Hepatocyte (in vitro differentiated cells): Measurements from ENCODE around the gene EREG. TPM values are rescaled to one million over a fixed set of nuclear protein-coding genes. Genes with fewer than 3 reads are reported as not detected.

Experiments used
- DNase-seq: peaks from one replicate; pipeline ENCODE4 v3.0.0-alpha.2; 2016; ENCODE audit warnings: low spot score
- H2AFZ ChIP-seq: fragments of 200-600 bp; sonication (generic); 2 replicates; pipeline ENCODE4 v1.6.0; 2016; ENCODE audit warnings: antibody characterized with exemption, mild to moderate bottlenecking
- H3K27ac ChIP-seq: fragments of 200-600 bp; sonication (generic); 2 replicates; pipeline ENCODE4 v1.5.1; 2016; ENCODE audit warnings: mild to moderate bottlenecking
- H3K27me3 ChIP-seq: fragments of 200-600 bp; sonication (generic); 2 replicates; pipeline ENCODE4 v1.6.1; 2016
- H3K36me3 ChIP-seq: fragments of 200-600 bp; sonication (generic); replicated peaks from 2 replicates; pipeline ENCODE4 v1.5.1; 2016; ENCODE audit warnings: low read depth; ENCODE audit not compliant: insufficient read depth
- H3K4me1 ChIP-seq: fragments of 200-600 bp; sonication (generic); 2 replicates; pipeline ENCODE4 v1.5.1; 2016; ENCODE audit warnings: mild to moderate bottlenecking, moderate library complexity; ENCODE audit not compliant: insufficient read depth
- H3K4me2 ChIP-seq: fragments of 200-600 bp; sonication (generic); 2 replicates; pipeline ENCODE4 v1.6.0; 2016
- H3K4me3 ChIP-seq: fragments of 200-600 bp; sonication (generic); 2 replicates; pipeline ENCODE4 v1.5.1; 2016; ENCODE audit warnings: mild to moderate bottlenecking
- H3K79me2 ChIP-seq: fragments of 200-600 bp; sonication (generic); 2 replicates; pipeline ENCODE4 v1.6.0; 2017; ENCODE audit warnings: mild to moderate bottlenecking
- H3K9me2 ChIP-seq: fragments of 200-600 bp; sonication (generic); replicated peaks from 2 replicates; pipeline ENCODE4 v1.6.0; 2017; ENCODE audit warnings: mild to moderate bottlenecking; ENCODE audit not compliant: insufficient read depth
- H3K9me3 ChIP-seq: fragments of 200-600 bp; sonication (generic); 2 replicates; pipeline ENCODE4 v1.5.1; 2016; ENCODE audit warnings: low read depth, mild to moderate bottlenecking
- H4K20me1 ChIP-seq: fragments of 200-600 bp; sonication (generic); 2 replicates; pipeline ENCODE4 v1.6.0; 2016; ENCODE audit warnings: mild to moderate bottlenecking; ENCODE audit not compliant: insufficient read depth, poor library complexity, severe bottlenecking
- CTCF ChIP-seq: fragments of 200-600 bp; sonication (generic); IDR thresholded peaks from 2 replicates; pipeline ENCODE4 v1.5.1; 2016; ENCODE audit warnings: antibody characterized with exemption, mild to moderate bottlenecking; ENCODE audit not compliant: poor library complexity
- EZH2 ChIP-seq: fragments of 200-600 bp; sonication (generic); IDR thresholded peaks from 2 replicates; pipeline ENCODE4 v1.6.1; 2016; ENCODE audit warnings: antibody characterized with exemption, mild to moderate bottlenecking, borderline replicate concordance
- EZH2phosphoT487 ChIP-seq: fragments of 200-600 bp; sonication (generic); IDR thresholded peaks from one replicate; pipeline ENCODE4 v1.6.1; 2018; ENCODE audit warnings: antibody characterized with exemption, mild to moderate bottlenecking, low read depth, moderate library complexity; ENCODE audit not compliant: unreplicated experiment, severe bottlenecking
- WGBS: methylation state at CpG from one replicate; pipeline ENCODE4 v1.1.6; 2016; ENCODE audit warnings: low lambda C conversion rate; ENCODE audit errors: missing lambda C conversion rate; 5-methylcytosine and 5-hydroxymethylcytosine counted together
- polyA plus RNA-seq: library from polyadenylated mRNA; unstranded; fragments of >200 nt; fragmentation: Nextera tagmentation; extraction: Ambion mirVana; gene quantifications from 2 replicates; pipeline ENCODE4 v1.2.1, GENCODE V29; 2016
- total RNA-seq: library from RNA; depleted of rRNA; stranded (reverse); fragments of >200 nt; gene quantifications from 2 replicates; pipeline ENCODE4 v1.2.3, GENCODE V29; 2014

Gene EREG
- total and polyA plus RNA-seq, 2 experiments from 2014 or later, result 4.5 to 18.9 TPM

GRCh38 chr4:74317616-74318246, 47.2 kb upstream of the EREG start:
- Histone ChIP-seq H3K9me2 (no peaks in the 10 kb centered on the region), H3K36me3 (no peaks in the 10 kb centered on the region), H3K27me3 (no peaks in the 10 kb centered on the region), H3K9me3 (no peaks in the 10 kb centered on the region), H3K4me2 (no peak overlapping the region), H2AFZ (no peak overlapping the region), H3K4me3 (no peak overlapping the region), H3K4me1 (no peaks in the 10 kb centered on the region), H3K27ac (no peak overlapping the region), H3K79me2 (no peaks in the 10 kb centered on the region), H4K20me1 (no peaks in the 10 kb centered on the region)
- DNase-seq, result no peak
- TF ChIP-seq EZH2, result no peak
- TF ChIP-seq CTCF, result no peak
- no peak for TF ChIP-seq EZH2phosphoT487
- WGBS, result 83% methylated on average over 3 of the region's 3 CpGs

- Histone ChIP-seq H3K4me1 (no peaks in the 10 kb centered on the region), H3K9me3 (no peaks in the 10 kb centered on the region), H3K27me3 (no peaks in the 10 kb centered on the region), H3K79me2 (no peaks in the 10 kb centered on the region), H3K4me2 (no peak overlapping the region), H3K4me3 (no peak overlapping the region), H3K9me2 (no peaks in the 10 kb centered on the region), H3K36me3 (no peaks in the 10 kb centered on the region), H2AFZ (no peak overlapping the region), H4K20me1 (no peaks in the 10 kb centered on the region), H3K27ac (no peak overlapping the region)
- TF ChIP-seq CTCF (no peak), EZH2phosphoT487 (no peak), EZH2 (no peak)
- no peak for DNase-seq
- WGBS, result 74% methylated on average over 2 of the region's 2 CpGs
These were observed 46.7 kb upstream of the EREG start for GRCh38 chr4:74318276-74318675.

GRCh38 chr4:74319470-74319869, 45.5 kb upstream of the EREG start:
- Histone ChIP-seq H3K9me3 (no peaks in the 10 kb centered on the region), H3K9me2 (no peaks in the 10 kb centered on the region), H4K20me1 (no peaks in the 10 kb centered on the region), H2AFZ (no peak overlapping the region), H3K4me1 (no peaks in the 10 kb centered on the region), H3K4me2 (no peak overlapping the region), H3K79me2 (no peaks in the 10 kb centered on the region), H3K36me3 (no peaks in the 10 kb centered on the region), H3K27ac (no peak overlapping the region), H3K4me3 (no peak overlapping the region), H3K27me3 (no peaks in the 10 kb centered on the region)
- 80% methylated on average over 6 of the region's 6 CpGs for WGBS
- no peak for TF ChIP-seq CTCF
- no peak for TF ChIP-seq EZH2phosphoT487
- TF ChIP-seq EZH2, result no peak
- DNase-seq, result no peak
